Skeletal muscle cell (primary cell): ENCODE results near the gene OPCML.

ENCODE experiments used
- DNase-seq: peaks from one replicate; pipeline ENCODE4 v3.0.0-alpha.2; 2010; ENCODE audit warnings: low read depth
- H3K4me3 ChIP-seq: 2 replicates; pipeline ENCODE4 v1.5.1; 2011; ENCODE audit warnings: low read depth, mild to moderate bottlenecking, control low read depth, low read length, moderate library complexity

Gene OPCML

DNA sequence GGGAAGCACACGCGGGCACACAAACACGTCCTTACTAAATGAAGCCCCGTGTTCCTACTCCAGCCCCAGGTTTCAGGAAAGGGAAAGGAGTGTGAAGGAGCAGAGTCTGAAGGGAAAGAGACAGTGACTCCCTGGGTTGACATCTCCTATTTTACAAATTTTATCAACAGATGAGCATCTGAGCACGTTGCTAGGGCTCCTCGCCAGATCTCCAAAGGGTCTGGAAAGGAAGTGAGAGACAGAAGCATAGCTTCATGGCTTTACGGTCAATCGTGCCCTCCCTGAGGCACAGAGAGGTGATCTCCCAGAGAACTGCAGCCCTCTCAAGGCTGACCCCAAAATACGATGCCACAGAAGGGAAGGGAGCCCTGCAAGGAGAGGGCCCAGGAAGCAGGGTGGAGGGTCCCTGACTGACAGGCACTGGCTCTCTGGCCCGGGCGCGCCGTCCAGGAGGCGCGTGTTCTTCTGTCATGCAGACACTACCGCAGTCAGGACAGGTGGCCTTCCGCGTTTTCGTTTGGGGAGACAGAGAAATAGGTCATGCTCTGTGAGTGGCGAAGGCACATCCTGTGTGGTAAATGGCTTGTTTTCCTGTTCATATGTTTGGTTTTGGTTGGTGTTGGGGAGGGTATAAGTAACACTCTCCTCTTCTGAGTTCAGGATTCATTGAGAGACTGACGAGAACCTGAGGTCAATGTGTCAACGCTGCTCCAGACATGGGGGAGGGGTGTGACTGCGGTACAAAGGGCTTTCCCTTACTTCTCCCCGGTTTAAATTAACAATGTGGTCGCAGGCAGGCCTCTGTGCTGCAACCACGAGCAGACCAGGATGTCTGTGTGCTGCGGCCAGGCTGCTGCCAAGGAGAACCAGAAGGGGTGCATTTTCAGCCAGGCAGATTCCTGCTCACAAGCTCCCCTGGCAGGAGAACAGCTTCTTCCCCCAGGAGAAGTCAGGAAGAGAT, 813.3 kb downstream of the OPCML start:
- DNase-seq = peak; percentile 4
- no peak overlapping the region for H3K4me3 ChIP-seq

GRCh38 chr11:132717824-132718223, 814.5 kb downstream of the OPCML start:
- no peak for DNase-seq
- no peak overlapping the region for H3K4me3 ChIP-seq

GRCh38 chr11:132716037-132716436, 816.3 kb downstream of the OPCML start:
- no peak overlapping the region for H3K4me3 ChIP-seq
- DNase-seq = no peak

GRCh38 chr11:132714859-132715440, 817.4 kb downstream of the OPCML start:
- no peak overlapping the region for H3K4me3 ChIP-seq
- no peak for DNase-seq

- DNase-seq = no peak
- no peak overlapping the region for H3K4me3 ChIP-seq
Observed at GRCh38 chr11:132712466-132712865, 819.8 kb downstream of the OPCML start.

GRCh38 chr11:132704781-132705375, 827.4 kb downstream of the OPCML start:
- no peak for DNase-seq
- H3K4me3 ChIP-seq = no peak overlapping the region

DNA sequence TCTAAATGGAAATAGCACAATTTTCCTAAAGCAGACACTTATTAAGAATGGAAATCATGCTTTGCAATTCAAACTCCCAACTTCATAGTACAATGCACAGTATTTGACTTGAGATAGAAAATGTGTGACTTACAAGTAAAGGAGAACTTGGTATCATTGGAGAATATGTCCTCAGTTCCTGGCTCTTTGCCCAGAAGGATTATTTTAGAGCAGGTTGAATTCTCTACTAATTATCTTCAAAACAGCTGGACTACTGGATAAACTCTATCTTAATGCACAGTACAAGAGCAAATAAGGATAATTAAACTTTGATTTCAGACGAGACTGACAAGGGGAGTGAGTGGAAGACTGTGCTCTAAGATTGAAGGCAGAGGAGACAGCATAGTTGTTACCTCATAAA, 839.4 kb downstream of the OPCML start:
- no peak for DNase-seq
- no peak overlapping the region for H3K4me3 ChIP-seq

GRCh38 chr11:132691848-132692550, 840.3 kb downstream of the OPCML start:
- H3K4me3 ChIP-seq = no peak overlapping the region
- no peak for DNase-seq

DNA sequence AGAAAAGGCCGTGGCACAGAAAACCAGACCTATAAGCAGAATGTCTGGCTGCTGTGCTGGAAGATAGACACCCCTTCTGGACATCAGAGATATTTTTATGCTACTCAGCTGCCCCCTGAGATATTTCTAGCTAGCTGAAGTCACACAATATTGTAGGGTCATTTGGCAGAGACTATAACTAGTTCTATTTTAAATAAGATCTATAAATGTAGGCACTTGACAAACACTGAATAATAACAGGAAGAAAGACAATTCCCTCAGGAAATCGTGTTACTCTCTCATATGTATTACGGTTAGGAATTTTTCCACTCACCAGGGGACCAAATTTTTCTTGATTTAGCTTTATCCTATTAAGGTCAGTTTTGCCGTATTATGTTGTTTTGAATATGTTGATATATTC, 845.4 kb downstream of the OPCML start:
- H3K4me3 ChIP-seq = no peak overlapping the region

DNA sequence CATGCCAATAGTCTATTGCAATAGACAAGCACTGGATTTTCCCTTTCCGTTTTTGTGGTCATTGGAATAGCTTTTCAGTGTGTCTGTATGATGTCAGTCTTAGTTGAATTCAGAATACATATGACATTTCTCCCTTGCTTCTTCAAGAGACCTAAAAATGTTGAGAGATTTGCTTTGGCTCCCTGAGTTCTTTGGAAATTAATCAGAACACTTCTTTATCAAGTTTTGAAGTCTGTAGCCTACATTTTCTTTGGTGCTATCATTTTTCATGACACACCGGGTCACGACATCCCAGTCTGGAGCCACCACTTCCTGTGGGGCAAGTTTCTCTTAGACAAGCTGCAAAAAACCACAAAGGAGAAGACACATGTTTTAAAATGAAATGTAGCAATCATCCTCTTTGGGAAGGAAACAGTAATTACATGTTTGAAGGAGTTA, 847.1 kb downstream of the OPCML start:
- DNase-seq = peak; percentile 36
- no peak overlapping the region for H3K4me3 ChIP-seq

More for the DNA sequence above, 845.4 kb downstream of the OPCML start:
- DNase-seq = no peak

DNA sequence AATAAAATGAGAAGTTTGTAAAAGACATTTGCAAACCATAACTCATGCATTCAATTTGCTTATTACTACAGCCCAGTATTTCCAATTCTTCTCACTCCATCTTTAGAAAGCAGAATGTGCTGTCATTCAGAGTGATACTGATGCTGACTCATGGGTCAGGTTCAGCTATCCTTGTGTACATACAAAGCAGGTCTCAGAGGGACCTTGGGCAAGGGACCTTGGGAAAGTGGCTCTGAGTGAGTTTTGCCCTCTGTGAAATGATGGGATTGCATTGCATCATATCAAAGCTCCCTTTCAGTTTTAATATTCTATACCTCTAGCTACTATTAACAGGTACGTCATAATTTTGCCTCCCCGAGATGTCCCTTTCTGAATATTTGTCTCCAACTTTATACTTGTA, 848.7 kb downstream of the OPCML start:
- peak; percentile 45 for DNase-seq

DNA sequence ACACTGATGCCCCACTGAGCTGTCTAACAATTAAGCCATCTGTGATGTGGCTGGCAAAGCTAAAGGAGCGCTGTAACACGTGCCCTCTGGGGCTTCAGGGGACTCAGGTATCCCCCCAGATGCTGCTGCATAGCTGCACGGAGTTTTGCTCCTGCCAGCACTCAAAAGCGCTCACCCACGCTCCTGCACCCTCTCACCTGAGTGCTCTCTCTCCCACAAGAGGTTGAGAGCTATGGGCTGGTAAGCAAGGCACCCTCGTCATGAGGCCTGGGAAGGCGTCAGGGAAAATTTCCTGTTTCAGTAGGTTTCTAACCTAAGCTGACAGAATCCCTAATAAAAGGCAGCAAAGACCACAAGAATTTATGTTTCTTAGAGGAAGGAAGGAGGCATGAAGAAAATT, 850.3 kb downstream of the OPCML start:
- no peak overlapping the region for H3K4me3 ChIP-seq
- DNase-seq = no peak

More for the DNA sequence above, 848.7 kb downstream of the OPCML start:
- H3K4me3 ChIP-seq = no peak overlapping the region

GRCh38 chr11:132680584-132680983, 851.7 kb downstream of the OPCML start:
- no peak overlapping the region for H3K4me3 ChIP-seq
- DNase-seq = no peak

- no peak for DNase-seq
- H3K4me3 ChIP-seq = no peak overlapping the region
Observed at GRCh38 chr11:132674151-132674550, 858.1 kb downstream of the OPCML start.

GRCh38 chr11:132671851-132672370, 860.4 kb downstream of the OPCML start:
- DNase-seq = no peak
- no peak overlapping the region for H3K4me3 ChIP-seq

DNA sequence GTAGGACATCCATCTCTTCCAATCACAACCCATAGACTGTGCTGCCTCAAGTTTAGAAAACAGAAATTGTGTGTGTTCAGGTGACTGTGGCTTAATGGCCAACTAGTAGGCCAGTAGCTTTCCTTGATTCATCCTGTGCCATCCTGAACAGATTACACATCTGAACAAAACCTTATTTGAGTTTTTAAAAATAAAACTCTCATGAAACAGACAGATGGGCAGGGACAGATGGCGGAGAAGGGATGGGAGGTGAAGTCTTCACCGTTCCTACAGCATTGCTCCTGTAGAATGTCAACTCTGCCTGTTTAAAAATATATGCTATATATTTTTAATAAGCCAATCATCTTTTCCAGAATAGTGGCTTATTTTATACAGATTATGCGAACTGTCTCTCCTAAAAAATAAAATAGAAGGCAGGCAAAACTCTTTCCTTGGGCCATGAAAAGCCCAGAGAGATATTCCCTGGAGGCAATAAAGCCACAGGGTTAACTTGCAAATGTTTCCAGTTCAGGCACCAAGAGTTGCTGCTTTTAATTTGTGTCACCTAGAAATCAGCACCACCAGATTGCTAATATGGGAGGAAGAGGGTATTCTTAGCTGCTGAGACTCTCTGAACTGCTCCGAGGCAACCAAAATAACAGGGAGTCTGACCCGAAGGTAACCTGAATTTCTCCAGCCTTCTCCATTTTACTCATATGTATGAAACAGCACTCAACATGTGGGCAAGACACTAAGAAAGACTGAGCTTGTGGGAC, 861.2 kb downstream of the OPCML start:
- no peak for DNase-seq
- H3K4me3 ChIP-seq = no peak overlapping the region

- H3K4me3 ChIP-seq = no peak overlapping the region
- DNase-seq = no peak
Observed at GRCh38 chr11:132669949-132670348, 862.4 kb downstream of the OPCML start.

DNA sequence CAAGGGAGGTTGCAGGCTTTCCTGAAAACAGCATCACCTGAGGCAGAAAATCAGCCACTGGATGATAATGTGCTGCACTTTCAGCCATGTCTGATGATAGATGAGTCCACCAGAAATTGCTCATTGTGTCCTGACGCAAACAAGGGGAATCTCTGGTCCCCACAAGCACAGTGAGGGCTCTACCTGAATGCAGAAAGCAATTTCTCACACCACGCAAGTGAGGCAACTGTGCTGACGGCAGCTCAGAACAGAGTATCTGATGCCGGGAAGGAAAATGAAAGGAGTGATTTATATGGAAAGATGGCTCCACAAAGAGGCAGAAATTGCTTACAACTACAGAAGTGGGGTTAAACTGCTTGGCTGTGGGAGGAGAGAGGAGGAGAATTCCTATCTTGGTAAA, 867.1 kb downstream of the OPCML start:
- DNase-seq = no peak
- no peak overlapping the region for H3K4me3 ChIP-seq

GRCh38 chr11:132658696-132659095, 873.6 kb downstream of the OPCML start:
- no peak for DNase-seq
- no peak overlapping the region for H3K4me3 ChIP-seq
